ENCODE measurements around the gene MICAL3.

- TF ChIP-seq ZNF274 (IDR thresholded peaks at IDR 0.05; ENCODE audit: low read depth, low read length), result no peak
- no peak for TF ChIP-seq YY1 (IDR thresholded peaks at IDR 0.05; ENCODE audit: insufficient read depth, insufficient read length)
- TF ChIP-seq SUZ12 (IDR thresholded peaks at IDR 0.05; ENCODE audit: extremely low read depth, insufficient read depth, insufficient read length), result no peak
Observed at GRCh38 chr22:17978027-17978426, 46.3 kb downstream of the MICAL3 start.

Data from NT2/D1 (cell line).